Fibroblast of upper back skin (primary cell): Measurements from ENCODE around the gene SP9.

Source experiments
- DNase-seq: peaks from one replicate; pipeline ENCODE4 v3.0.0-alpha.2; 2013

The SP9 gene

DNA sequence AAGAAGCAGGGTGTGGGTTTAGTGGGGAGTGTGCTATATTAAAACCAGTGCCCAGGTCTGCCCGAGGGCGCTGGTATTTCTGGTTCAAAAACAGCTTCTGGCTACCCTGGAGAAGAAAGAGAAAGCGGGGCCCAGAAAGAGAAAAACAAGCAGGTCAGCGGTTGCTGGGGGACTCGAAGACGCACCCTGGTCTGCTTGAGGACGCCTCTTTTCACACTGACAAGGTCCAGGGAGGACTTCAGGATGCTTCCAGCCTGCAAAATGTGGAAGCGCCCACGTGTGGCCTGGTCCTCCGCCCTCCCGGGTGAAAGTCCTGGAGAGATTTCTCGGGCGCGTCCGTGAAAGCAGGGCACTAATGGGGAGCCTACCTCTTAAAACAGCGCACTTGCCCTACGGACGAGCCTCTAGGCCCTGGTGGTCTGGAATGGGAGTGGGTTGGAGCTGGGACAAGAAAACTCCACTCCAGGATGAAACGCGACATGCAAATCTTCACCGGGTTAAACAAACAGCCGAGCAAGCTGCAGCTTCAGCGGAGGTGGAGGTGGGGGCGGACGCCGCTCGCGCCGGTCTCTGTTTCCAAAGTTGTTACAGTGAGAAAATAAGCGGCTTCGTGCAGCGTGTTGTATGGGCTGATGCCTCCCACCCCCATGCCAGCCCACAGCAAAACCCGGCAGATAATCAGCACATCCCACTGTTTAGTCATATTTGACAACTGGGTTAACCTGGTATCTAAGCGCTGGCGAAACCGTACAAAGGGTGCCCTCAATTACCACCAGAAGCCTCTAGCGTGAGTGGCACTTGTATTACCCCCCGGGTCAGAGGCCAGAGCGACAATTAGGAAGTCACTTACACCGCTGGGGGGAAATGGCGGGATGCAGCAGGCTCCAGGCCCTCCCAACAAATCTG is 1.1 kb upstream of the SP9 start:
- no peak for DNase-seq

DNA sequence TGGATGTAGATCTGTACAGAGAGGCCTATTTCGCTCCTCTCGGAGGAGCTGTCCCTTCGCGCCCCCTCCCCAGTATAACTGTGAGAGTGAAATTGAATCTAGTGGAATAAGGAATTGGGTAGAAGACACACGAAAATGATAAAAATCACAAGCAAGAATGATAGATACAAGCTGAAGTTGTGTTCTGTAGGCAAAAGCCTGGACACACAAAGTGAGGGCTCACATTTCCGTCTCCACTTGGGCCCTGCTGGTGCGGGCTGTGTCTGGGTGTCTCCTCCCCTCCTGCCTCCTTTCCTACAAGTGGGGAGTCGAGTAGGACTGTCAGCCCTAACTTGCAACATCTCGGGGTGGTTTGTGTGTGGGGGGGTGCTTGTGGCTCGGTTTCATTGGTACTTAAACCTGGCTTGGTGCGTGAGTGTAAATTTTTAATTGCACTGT is 457 bp upstream of the SP9 start:
- DNase-seq, result no peak

DNA sequence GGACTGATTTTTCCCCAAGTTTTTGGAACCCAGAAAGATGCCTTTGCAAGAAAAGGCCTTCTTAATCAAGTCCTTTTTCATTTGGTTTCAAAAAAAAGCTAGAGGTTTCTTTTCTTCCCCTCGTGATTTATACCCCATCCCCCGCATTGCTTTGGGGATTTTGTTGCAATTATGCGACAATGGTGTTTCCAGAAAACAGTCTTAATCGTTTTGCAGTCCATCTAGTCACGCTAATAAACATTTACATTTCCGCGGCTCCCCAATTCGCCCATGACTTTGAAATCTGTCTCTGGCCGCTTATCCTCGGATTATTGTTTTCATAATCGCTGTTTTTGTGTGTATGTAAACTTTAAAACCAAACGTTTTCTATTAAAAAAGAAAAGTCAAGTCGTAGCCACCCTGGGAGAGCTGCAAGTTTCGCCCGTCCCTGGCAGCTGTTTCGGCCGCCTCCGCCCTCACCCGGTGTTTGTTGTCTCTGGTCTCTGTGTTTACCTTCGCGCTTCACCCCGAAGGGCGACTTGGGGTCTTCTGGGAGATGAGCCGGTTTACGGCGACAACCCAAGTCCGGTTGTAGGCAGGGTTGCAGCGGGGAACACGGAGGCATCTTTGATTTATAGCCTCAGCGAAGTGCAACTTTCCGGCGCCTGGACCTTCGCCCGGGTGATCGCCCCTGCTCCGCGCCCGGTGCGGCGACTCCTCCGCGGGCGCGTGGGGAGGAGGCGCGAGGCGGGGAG is 667 bp downstream of the SP9 start:
- no peak for DNase-seq

DNA sequence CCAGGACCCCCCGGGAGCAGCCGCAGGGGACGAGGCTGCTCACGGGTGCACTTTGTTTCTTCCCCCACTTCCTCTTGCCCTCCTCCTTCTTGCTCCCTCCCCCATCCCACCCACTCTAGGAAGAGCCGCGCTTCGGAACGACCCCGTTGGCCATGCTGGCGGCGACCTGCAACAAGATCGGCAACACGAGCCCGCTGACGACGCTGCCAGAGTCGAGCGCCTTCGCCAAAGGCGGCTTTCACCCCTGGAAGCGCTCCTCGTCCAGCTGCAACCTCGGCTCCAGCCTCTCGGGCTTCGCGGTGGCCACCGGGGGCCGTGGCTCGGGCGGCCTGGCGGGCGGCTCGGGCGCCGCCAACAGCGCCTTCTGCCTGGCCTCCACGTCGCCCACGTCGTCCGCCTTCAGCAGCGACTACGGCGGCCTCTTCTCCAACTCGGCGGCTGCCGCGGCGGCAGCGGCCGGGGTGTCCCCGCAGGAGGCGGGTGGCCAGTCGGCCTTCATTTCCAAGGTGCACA is 1.3 kb downstream of the SP9 start:
- DNase-seq, result no peak

DNA sequence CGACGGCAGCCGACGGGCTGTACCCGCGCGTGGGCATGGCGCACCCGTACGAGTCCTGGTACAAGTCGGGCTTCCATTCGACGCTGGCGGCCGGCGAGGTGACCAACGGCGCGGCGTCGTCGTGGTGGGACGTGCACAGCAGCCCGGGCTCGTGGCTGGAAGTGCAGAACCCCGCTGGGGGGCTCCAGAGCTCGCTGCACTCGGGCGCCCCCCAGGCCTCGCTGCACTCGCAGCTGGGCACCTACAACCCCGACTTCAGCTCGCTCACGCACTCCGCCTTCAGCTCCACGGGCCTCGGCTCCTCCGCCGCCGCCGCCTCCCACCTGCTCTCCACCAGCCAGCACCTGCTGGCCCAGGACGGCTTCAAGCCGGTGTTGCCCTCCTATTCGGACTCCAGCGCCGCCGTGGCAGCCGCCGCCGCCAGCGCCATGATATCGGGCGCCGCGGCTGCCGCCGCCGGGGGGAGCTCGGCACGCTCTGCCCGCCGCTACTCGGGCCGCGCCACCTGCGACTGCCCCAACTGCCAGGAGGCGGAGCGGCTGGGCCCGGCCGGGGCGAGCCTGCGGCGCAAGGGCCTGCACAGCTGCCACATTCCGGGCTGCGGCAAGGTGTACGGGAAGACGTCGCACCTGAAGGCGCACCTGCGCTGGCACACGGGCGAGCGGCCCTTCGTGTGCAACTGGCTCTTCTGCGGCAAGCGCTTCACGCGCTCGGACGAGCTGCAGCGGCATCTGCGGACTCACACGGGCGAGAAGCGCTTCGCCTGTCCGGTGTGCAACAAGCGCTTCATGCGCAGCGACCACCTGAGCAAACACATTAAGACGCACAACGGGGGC is 2.0 kb downstream of the SP9 start:
- no peak for DNase-seq

DNA sequence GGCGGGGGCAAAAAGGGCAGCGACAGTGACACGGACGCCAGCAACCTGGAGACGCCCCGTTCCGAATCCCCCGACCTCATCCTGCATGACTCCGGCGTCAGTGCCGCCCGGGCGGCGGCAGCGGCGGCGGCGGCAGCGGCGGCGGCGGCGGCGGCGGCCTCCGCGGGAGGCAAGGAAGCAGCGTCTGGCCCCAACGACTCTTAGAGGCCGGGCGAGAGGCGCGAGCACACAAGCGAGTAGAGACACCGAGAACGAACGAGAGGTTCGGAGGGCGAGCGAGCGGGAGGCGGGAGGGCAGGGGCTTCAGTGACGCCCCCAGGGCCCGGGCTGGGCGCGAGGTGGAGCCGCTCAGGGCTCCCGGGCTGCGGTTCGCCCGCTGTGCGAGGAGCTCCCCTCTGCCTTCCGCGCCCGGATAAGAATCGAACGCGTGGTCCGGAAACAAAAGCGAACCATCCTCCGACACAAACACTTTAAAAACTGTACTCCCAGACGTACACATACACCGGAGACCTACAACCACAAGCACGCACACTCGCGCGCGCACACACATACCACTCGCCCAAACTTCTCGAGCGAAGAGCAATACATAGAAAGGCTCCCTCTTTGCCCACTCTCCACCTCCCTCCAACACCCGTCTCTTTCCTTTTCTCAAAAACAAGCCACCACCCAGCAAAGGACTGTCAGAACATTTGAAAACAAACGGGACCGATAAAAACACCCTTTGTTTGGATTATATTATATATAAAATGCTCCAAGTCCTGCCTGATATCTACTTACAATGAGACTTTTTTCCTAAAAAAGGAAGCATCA is 2.8 kb downstream of the SP9 start:
- DNase-seq, result peak; percentile 64

DNA sequence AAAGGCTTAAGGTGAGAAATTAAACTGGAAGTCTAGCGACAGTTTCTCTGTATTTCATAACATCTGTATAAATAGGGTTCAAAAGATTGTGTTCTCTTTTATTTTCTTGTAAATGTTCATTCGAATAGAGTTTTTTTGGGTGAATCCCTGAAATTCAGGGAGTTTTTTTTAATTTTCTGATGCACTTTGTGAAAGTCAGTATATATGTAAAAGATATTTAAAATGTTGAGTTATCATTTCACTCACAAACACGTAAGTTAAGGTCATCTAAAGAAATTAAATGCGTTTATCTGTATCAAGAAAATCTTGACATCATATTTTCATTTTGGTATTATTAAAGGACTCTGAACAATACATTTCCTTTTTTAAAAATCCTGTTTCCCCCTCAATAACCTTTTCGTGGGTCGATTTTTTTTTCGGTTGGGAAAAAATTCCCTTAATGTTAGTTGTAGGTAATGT is 3.4 kb downstream of the SP9 start:
- no peak for DNase-seq

DNA sequence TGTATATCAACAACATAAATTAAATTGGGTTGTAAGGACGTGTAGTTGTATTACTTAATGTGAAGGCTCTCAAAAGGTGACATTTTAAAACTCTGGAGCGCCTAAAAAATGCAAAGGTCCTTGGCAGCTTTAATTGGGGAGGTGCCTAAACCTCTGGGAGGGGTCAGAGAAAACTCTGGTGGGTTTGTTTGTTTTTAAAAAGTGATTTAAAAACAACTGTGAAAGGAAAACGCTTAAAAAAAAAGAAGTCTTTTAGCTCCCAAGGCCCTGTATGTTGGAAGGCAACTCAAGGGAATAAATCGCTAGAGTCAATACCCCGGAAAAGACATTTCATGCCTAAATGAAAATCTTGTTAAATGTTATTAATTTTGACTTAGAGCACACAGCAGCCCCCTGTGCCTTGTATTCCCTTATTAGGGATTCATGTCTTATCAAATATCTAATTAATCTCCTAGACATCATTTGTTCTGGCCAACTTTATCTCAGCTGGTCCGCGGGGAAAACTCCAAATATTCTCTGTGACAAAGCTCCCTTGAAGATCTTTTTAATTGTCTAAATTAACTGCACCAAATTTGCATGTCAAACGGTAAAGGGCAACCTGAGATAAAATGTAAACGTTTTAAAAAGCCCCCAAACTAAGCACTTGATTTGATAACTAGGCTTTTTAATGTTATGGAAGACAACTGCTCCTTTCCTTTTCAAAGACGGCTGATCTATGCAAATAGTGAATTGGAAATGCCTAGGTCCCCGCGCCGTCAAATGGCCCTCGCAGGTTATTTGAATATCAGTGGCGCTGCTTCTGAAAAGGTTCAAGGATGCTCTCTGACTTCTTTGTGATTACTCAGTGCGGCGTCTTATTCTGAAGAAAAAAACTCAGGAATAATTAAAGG is 4.2 kb downstream of the SP9 start:
- DNase-seq, result no peak

DNA sequence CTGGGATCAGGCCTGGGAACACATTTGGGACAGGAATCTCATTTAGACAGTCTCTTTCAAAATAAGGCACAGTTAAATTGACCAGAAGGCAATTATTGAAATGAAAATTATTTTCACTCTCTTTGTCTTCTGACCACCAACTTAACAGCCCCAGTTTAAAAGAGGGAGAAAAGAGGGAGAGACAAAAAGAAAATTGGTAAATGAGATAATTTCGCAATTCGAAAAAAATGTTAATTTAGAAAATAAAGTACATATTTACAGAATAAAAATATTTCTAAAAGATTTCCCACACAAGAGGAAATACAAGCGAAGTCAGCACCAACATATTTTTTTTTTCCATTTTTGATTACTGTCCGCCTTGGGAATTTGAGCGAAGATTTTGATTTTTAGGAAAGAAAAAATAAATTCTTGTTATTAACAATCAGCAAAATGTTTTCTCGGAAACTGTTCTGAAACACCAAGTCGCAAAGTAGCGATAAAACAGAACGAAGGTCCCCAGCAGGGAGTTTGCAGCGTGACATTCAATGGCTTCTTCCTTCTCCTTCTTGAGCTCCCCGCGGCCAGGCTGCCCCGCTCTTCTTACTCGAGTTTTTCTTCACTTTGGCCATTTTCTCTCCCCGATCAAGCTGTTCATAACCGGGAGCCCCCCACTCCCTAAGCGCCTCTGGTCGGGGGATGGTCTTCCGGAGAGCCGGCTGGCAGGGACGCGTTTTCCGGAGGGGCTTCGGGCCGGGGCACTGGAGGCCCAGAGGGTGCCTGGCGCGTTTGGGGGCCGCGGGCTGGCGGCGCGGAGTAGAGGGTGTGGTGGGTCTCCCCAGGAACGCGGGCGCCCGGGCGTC is 5.0 kb downstream of the SP9 start:
- no peak for DNase-seq

DNA sequence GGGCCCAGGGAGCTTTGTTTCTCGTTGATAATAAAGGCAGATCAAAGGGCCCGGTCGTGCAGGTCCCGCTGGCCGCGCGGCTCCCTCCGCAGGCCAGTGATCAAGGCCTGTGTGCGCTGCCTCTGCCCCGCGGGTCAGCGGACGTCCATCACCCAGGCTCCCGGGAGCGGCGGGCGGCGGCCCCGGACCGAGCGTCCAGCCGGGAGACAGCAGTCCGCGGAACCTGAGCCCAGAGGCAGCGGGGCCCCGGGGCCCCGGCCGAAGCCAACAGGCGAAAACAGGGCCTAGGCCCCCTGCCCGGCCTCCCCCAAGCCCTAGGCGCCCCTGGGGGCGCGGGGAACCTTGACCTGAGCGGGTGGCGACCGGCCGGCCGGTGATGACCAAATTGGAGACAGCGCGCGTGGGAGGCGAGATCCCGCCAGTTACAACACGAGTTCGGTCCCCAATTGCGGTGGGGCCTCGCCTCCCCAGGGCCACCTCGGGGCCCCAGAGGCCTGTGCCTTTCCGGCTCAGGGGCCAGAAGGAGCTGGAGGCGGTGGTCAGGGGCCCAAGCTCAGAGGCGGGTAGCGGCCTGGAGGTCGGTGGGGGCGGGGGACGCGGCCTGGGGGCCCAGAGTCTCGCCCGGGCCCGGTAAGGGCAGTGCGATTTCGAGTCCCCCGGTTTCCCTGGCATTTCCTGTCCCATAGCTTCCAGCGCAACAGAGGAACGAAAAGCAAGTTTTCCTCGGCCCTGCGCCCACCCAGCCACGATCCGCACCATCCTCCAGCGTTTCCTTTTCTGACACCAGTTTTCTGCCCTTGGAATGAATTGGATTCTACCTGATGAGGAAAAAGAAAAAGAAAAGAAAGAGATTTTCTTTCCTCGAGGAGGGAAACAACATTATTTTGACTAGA is 5.9 kb downstream of the SP9 start:
- DNase-seq, result no peak

DNA sequence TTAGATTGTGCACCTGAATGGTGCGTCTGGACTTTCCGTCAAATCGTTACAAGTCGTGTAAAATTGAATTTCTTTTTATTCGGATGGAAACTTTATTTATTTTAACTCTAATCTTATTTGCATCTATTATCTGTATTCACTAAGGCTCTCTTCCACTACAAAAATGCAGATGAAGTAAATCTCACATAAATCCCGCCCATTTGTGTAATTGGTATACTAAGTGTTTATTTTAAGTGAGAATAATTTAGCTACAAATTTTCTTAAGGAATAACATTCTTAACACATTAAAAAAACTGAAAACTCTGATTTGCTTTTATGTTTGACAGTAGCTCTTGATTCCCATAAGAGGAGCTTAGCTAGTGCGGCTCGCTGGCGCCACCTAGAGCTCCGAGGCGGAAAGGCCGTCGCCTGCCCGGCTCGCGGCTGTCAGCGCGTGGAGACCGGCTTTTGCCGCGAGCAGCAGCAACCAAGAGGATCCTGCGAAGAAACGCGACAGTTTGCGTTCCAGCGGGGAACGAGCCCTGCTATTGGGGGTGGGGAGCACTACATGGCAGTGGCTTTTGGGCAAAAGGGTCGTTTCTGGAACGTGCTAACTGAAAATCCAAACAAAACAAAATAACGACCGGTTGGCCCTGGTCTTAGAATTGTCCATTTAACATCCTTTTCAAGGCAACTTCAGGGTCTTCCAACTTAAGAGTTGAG is 6.7 kb downstream of the SP9 start:
- peak; percentile 83 for DNase-seq

DNA sequence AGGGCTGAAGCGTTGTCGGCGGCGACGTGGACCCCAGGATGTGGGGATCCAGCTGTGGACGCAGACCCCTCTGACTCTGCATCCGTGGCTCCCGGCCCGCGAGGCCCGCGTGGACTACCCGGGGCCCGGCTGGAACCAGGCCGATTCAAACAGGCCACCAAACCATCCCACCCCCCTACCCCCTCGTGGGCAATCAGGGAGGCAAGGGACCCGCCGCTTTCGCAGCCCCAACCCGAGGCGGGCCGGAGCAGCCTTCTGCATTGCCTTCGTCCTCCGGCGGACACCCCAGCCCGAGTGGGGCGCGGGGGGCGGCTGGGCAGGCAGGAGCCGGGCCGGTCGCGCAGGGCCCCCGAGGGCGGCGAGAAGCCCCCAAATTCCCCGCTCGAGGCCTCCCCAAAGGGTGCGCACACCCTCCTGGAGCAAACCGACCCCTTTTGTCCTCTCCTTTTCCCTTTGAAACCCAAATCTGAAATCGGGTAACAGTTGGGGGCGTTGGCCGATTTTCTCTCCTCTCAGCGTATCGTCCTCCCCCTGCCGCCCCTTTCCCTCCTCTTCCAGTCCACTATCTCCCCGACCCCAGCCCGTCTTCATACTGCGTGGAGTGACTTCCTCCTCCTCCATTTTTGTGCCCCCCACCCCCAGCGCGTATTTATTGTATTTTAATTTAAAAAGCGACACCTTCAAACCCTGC is 7.4 kb downstream of the SP9 start:
- no peak for DNase-seq

DNA sequence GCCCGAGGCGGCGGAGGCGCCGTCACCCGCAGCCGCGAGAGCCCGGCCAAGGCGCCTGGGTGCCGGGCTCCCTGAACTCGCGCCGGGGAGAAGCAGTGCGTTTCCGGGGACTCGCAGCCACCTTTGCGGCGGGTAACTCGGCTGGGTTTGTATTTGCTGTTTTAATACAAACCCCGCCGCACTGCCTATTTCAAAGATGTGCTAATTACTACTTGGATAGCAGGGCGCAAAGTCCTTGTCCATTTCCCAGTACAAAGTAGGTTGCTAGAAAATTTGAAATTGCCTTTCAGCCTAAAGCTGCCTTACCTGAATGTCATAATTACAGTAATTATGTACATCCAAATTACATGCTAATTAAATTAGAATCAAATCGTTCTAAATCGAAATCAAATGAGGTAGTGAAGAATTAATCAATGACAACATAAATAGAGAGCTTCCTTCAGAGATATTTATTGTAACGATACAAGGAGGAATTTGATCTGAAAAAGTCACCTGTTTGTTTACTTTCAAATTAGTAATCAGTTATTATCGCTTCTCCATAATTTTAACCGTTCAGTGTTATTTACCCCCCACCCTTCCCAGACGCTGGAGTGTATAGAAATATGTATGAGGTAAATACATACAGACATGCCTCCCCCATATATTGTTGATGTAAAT is 8.1 kb downstream of the SP9 start:
- no peak for DNase-seq

DNA sequence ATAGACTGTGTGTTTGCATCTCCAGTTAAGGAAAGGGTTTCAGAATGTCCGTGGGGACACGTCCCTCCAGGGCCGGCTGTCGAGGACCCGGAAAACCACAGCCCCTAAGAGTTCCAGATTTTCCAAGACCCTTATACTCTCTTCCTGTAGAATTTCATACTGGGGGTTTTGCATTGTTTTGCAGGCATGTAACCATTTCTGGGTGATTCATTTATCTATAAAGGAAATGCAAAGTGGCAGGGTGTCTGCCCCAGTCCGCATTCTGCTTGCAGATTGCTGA is 8.5 kb downstream of the SP9 start:
- no peak for DNase-seq

DNA sequence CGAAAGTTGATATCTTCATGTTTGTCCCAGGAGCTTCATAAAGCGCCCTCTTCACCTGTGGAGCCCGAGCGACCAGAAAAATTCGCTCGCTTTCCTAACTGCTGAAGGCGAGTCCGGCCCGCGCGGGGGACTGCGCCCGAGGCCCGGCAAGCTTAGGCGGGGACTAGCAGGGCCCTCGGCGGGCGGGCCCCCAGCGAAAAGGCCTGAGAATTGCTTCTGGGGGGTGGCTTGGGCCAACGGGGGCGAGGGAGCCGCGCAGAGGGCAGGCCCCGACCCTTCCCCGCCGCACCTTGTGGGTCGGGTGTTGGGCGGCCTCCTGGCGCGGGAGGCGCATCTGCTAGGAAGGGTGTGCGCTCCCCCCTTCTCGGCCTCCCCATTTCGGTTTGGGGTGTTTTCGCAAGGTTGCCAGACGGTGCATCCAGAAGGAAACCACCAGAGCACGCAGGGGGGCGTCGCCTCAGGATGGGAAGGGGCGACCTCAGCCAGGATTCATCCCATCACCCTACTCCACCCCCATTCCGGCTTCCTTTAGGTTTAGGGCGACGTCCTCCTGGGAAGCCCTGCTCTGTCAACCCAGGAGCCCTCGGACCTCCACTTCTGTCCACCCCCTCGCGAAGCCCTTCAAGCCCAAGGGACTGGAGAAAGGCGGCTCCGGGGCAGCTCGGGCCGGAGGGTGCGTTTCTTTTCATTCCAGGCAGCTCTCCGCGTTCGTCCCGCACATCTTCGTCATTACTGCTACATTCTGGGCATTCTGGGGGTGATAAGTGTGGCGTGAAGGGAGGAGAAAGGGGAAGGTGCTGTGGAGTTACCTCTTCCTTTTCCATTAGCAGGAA is 9.1 kb downstream of the SP9 start:
- no peak for DNase-seq

DNA sequence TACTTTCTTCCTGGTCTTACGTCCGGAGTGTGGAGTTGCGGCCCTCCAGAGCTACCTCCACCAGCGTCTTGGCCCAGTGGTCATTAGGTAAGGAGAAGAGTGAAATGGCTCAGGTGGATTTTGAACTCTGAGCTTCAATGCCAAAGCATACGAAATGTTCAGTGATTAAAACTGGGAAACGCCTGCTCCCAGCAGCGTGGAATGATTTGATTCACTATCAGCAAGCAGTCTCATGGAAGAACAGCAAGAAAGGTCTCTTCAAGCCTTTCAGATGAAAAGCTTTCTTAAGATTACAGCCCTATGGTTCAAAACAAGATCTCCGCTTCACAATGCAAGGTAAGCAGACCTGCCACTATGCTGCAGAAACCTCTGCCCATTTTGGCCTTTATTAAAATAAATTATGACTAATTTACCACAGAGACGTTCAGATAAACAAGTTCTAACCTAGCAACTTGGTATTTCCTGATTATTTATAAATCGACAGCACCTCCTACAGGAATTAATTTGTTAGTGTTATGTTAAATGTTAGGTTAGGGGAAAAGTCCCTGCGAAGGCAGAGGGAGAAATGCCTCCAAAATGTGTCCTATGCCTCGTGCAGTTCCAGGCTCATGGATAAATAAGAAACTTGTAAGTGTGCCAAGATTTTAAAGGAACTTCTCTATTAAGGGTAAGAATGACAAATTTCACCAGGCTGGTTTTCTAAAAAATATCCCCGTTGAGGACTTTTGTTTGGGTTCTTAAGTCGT is 10.1 kb downstream of the SP9 start:
- no peak for DNase-seq
